Kidney glomerular epithelial cell (primary cell): Measurements from ENCODE around the gene SMARCD1.
"Not testable (repeated sequence)": the region's sequence is repeated elsewhere in the genome, so short reads cannot be mapped to it uniquely, and the experiment has no call there.

ENCODE experiments used
- DNase-seq: peaks from one replicate; lab custom pipeline; 2025; lab: John Stamatoyannopoulos, UW

Gene SMARCD1

DNA sequence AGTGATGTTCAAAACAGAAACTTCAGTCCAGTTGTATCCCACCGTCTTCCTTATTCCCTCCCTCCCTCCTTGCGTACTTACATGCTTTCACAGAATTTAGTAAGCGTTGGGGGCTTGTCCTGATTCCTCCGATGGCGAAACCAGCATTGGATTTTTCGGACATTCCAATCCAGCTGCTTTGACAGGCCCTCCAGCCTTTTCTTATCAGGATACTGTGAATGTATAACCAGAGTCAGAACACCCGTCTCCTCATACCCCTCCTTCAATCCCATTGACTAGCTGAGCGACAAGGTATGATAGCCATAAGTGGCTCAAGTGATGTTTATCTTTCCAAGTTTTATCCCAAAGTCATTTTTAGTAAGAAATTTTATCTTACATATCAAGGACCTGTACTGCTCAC, 57.9 kb downstream of the SMARCD1 start:
- no peak for DNase-seq

DNA sequence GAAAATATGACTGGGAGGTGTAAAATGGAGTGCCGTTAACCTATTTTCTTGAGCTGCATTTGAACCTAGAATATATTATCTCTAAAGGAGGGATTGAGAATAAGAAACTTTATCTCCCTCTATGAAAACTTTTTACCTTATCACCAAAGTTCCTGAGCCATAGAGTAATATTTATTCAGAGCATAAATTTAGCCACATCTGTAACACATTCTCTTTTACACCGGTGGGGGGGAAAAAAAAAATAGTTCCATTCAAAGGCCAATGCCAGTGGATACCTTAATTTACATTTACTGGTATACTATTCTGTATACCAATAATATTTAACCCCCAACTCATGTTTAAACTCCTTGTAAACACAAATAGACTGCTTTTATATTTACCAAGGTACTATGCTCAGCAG, 60.3 kb downstream of the SMARCD1 start:
- no peak for DNase-seq

DNA sequence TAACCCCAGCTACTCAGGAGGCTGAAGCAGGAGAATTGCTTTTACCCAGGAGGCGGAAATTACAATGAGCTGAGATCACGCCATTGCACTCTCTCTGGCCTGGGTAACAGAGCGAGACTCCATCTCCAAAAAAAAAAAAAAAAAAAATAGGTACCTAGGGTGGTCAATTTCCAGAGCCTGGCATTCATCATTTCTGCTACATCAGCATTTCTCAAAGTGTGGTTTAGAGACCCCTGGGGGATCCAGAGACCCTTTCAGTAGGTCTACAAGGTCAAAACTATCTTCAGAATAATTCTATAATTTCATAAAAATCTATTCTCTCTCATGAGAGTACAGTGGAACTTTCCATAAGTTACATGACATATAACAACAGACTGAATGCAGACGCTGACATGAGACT, 62.1 kb downstream of the SMARCD1 start:
- DNase-seq, result no peak

DNA sequence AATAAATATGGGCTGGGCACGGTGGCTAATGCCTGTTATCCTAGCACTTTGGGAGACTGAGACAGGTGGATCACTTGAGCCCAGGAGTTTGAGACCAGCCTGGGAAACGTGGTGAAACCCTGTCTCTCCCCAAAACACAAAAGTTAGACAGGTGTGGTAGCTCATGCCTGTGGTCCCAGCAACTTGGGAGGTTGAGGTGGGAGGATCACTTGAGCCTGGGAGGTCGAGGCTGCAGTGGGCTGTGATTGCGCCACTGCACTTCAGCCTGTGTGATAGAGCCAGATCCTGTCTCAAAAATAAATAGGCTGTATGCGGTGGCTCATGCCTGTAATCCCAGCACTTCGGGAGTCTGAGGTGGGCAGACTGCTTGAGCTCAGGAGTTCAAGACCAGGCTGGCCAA, 62.9 kb downstream of the SMARCD1 start:
- not testable (repeated sequence) for DNase-seq

DNA sequence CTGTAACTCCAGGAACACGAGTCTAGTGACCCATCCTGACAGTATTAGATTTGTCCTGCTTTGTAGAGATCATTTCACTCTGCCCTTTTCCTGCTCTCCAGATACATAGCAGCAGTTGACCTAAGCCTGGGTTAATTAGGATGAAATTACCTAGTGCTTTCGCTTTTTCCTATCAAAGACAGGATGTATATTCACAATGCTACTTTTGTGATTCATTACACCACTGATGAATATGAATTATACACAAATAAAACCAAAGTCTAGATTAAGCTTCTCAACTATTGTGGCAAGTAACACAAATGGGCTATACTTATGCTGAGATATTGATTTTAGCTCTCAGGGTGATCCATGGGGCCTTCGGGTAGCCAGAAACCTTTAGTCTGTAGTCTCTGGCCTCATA, 64.2 kb downstream of the SMARCD1 start:
- no peak for DNase-seq
